Testis (tissue), 3 donors: ENCODE measurements around the gene PEAR1. TPM values are rescaled to one million over a fixed set of nuclear protein-coding genes. Genes with fewer than 3 reads are reported as not detected.

Experiments used
- DNase-seq: peaks from one replicate; pipeline ENCODE4 v3.0.0-alpha.2; 2019
- H3K27ac ChIP-seq, 2 donors: fragments of 200-600 bp; sonication (generic); one replicate each; pipeline ENCODE4 v1.5.1; 2019
- H3K27me3 ChIP-seq: fragments of 200-600 bp; sonication (generic); one replicate; pipeline ENCODE4 v1.5.1; 2019
- H3K36me3 ChIP-seq: fragments of 200-600 bp; sonication (generic); one replicate; pipeline ENCODE4 v1.5.1; 2017; ENCODE audit warnings: low read depth; ENCODE audit errors: missing control alignments
- H3K4me1 ChIP-seq: fragments of 200-600 bp; sonication (generic); one replicate; pipeline ENCODE4 v1.5.1; 2019
- H3K4me3 ChIP-seq, 2 donors: fragments of 200-600 bp; sonication (generic); one replicate each; pipeline ENCODE4 v1.5.1; 2017 to 2019
- H3K9me3 ChIP-seq: fragments of 200-600 bp; sonication (generic); one replicate; pipeline ENCODE4 v1.5.1; 2017
- POLR2A ChIP-seq: fragments of 450-650 bp; IDR thresholded peaks from one replicate; pipeline ENCODE4 v1.6.1; 2017; ENCODE audit warnings: antibody characterized with exemption, mild to moderate bottlenecking, moderate library complexity
- WGBS, 2 donors: methylation state at CpG; one replicate each; pipeline ENCODE4 v1.1.5; 2018; 5-methylcytosine and 5-hydroxymethylcytosine counted together
- intact Hi-C: fragments of 100-400 bp; cut with DNase I; formaldehyde crosslinking; loops from one replicate; pipeline ENCODE4 v1.15.1; 2023; ENCODE audit warnings: low total_unique reads
- polyA plus RNA-seq: library from polyadenylated mRNA; stranded (reverse); fragments of 350-450 nt; fragmentation: Illumina TruSeq; extraction: RNeasy Lipid Tissue Mini Kit (QIAGEN cat#74804); gene quantifications from one replicate; pipeline ENCODE4 v1.2.3, GENCODE V29; 2014; ENCODE audit warnings: low read depth, low replicate concordance; ENCODE audit not compliant: insufficient read depth
- total RNA-seq, 2 donors: library from RNA; depleted of rRNA; stranded (reverse); fragments of >200 nt; gene quantifications; one replicate each; pipeline ENCODE4 v1.2.3, GENCODE V29; 2016
- TF ChIP-seq, protein P1 (sequence below), 3 experiments: fragments of 450-650 bp in 2 of 3; fragments of 200-600 bp in 1 of 3; sonication (generic) in 1 of 3; IDR thresholded peaks; one replicate each; pipeline ENCODE4 v1.5.1; 2016 to 2019; ENCODE audit warnings: antibody characterized with exemption in 3 of 3, mild to moderate bottlenecking in 2 of 3, moderate library complexity in 1 of 3

PEAR1 gene
- total and polyA plus RNA-seq, 3 donors from 2014 or later, result 10.5 to 13.8 (median 13.8) TPM

DNA sequence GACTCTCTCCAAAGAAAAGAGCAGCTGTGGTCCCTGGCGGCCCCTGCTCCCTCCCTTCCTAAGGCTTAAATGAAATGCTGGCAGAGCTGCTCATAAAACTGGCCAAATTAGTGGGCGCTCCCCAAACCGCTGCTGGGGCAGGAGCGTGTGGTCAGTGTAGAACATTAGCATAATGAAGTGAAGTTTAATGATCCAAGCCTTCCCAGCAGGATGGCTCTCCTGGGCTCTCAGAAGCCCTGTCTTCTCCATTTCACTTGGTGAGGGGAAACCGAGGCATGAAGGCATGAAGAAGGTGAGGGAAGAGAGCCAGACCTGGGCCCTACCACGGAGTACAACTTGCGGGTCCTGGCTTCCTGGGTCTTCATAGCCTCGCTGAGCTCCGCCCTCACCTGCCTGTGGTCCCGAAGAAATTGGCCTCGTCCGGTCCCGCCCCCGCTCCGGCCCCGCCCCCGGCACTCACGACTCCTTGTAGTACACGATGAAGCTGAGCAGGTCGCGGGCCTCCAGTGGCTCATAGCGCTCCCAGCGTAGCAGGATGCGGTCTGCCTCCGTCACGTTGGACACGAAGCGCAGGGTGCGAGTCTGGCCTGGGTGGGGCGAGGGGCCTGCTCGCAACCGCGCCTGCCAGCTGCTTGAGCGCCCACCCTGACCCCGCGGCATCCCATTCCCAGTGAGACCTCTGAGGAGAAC is 44.9 kb upstream of the PEAR1 start:
- intact Hi-C loops, result no loop called here

DNA sequence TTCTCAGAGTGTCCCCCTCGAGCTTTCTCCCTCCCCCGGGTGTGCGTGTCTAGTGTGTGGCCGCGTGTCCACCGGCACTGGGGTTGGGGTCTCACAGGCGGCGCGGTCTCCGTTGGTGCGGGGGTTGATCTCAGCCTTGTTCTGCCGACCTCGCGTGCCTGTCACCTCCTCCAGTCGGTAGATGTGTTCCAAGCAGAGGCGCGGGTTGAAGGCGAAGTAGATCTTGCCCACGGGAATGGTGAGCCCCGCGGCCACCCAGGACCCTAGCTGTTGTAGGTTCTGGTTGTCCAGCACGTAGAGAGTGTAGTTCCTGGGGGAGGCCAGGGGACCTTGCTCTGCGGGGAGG is 44.4 kb upstream of the PEAR1 start:
- Histone ChIP-seq H3K4me3 (peak overlapping the region in 1 of 2 donors; percentile 3), H3K36me3 (no peaks in the 10 kb centered on the region), H3K9me3 (no peaks in the 10 kb centered on the region), H3K4me1 (peaks cover 9% of the 10 kb centered on the region), H3K27ac (no peak overlapping the region), H3K27me3 (no peaks in the 10 kb centered on the region)
- TF ChIP-seq, protein P1, sequence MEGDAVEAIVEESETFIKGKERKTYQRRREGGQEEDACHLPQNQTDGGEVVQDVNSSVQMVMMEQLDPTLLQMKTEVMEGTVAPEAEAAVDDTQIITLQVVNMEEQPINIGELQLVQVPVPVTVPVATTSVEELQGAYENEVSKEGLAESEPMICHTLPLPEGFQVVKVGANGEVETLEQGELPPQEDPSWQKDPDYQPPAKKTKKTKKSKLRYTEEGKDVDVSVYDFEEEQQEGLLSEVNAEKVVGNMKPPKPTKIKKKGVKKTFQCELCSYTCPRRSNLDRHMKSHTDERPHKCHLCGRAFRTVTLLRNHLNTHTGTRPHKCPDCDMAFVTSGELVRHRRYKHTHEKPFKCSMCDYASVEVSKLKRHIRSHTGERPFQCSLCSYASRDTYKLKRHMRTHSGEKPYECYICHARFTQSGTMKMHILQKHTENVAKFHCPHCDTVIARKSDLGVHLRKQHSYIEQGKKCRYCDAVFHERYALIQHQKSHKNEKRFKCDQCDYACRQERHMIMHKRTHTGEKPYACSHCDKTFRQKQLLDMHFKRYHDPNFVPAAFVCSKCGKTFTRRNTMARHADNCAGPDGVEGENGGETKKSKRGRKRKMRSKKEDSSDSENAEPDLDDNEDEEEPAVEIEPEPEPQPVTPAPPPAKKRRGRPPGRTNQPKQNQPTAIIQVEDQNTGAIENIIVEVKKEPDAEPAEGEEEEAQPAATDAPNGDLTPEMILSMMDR (IDR thresholded peaks at IDR 0.05), result no peak
- TF ChIP-seq POLR2A, result no peak
- intact Hi-C loops, result no loop called here
- no peak for DNase-seq
- 30% methylated on average over 14 of the region's 23 CpGs; no CpG with 5 or more reads in 1 of the 2 donors for WGBS, 2 donors

More for the DNA sequence above, 44.9 kb upstream of the PEAR1 start:
- H3K36me3 ChIP-seq, result no peaks in the 10 kb centered on the region
- TF ChIP-seq, protein P1 (IDR thresholded peaks at IDR 0.05), result no peak
- TF ChIP-seq POLR2A, result no peak
- no peaks in the 10 kb centered on the region for H3K9me3 ChIP-seq
- peaks cover 9% of the 10 kb centered on the region for H3K4me1 ChIP-seq
- peak; percentile 43 for DNase-seq
- no peak overlapping the region for H3K27ac ChIP-seq
- WGBS, 2 donors, result 17 to 23% methylated on average over 19 to 36 of the region's 36 CpGs
- H3K4me3 ChIP-seq, result peak overlapping the region in 1 of 2 donors; percentile 3
- no peaks in the 10 kb centered on the region for H3K27me3 ChIP-seq

DNA sequence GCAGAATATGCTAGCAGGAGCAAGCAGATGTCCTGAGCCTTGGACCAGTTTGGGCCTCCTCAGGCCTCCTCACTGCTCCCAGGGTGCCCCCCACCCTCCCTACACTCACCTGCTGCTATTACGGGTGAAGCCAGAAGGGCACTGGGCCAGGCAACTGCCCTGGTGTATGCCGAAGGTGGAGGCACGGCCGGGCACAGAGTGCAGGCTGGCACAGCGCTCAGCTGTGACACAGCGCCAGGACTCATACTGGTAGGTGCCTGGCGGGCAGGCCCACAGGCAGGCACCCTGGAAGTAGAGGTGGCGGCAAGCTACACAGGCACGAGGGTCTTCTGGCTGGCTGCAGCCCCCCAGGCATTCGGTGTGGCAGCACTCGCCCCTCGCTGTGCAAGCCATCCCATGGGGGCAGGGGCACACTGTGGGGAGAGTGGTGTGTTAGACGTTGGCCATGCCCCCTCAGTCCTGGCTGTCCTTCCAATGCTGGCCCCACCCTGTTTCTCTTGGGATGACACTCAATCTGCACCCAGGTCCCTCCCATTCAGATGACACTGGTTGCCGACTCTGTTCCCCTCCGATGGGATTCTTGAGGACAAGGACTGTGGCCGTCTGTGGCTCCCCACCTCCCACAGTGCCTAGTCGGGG is 41.6 kb upstream of the PEAR1 start:
- intact Hi-C loops, result no loop called here
- H3K27ac ChIP-seq, result no peak overlapping the region
- no peak overlapping the region for H3K4me3 ChIP-seq
- no peaks in the 10 kb centered on the region for H3K9me3 ChIP-seq
- DNase-seq, result peak; percentile 50
- 67 to 84% methylated on average over 7 to 17 of the region's 17 CpGs for WGBS, 2 donors
- TF ChIP-seq POLR2A, result no peak
- TF ChIP-seq, protein P1 (IDR thresholded peaks at IDR 0.05), result no peak
- no peaks in the 10 kb centered on the region for H3K36me3 ChIP-seq
- peaks cover 9% of the 10 kb centered on the region for H3K4me1 ChIP-seq
- H3K27me3 ChIP-seq, result no peaks in the 10 kb centered on the region

DNA sequence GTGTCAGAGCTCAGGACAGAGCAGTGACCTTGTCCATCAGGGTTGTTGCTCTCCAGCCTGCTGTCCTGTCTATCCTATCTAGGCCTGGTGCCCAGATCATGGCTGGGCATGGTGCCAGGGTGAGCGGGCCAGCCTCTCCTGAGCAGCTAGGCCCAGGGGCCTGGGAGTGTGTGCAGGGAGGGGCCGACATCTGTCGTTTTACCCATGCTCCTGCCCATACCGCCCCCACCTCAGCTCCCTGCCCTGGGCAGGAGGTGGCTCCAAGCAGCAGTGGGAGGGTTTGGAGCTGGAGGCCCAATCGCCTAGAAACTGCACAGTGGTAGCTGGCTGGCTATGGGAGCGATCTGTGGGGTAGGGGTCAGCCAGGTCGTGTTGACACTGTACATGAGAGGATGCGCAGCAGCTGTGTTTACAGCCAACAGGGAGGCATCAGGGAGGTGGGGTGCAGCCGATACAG is 41.1 kb upstream of the PEAR1 start:
- no peak overlapping the region for H3K27ac ChIP-seq
- H3K4me3 ChIP-seq, result no peak overlapping the region
- H3K27me3 ChIP-seq, result no peaks in the 10 kb centered on the region
- H3K36me3 ChIP-seq, result no peaks in the 10 kb centered on the region
- TF ChIP-seq, protein P1 (IDR thresholded peaks at IDR 0.05), result no peak
- TF ChIP-seq POLR2A, result no peak
- peak; percentile 94 for DNase-seq
- WGBS, 2 donors, result 37% methylated on average over 9 of the region's 9 CpGs; no CpG with 5 or more reads in 1 of the 2 donors
- intact Hi-C loops, result no loop called here
- H3K4me1 ChIP-seq, result peaks cover 12% of the 10 kb centered on the region
- no peaks in the 10 kb centered on the region for H3K9me3 ChIP-seq
